Measurements from ENCODE around the gene BEX3. TPM values are rescaled to one million over a fixed set of nuclear protein-coding genes. Genes with fewer than 3 reads are reported as not detected.
A peak's percentile ranks its signal among the peaks of the same experiment; 100 is the strongest.
"Not testable (repeated sequence)": the region's sequence is repeated elsewhere in the genome, so short reads cannot be mapped to it uniquely, and the experiment has no call there.

Gene BEX3
- total RNA-seq, 6 experiments from 2014 or later: 251 to 325 (median 291) TPM

DNA sequence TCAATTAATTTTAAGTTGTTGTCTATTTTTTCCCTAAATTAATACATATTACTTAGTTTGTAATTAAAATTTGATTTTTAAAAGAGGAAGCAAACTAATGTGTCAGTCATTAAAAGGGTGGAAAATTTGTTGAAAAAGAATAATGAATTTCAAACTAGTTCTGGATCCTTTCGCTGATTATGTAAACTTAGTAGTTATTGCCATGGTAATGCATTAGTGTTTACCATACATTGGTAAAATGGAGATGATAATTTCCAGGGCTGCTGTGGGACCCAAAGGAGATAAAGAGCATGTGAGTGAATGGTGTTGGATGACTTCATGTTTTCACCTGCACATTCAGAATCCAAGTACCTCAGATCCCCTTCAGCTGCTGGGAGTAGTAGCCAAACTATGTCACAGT is 6.5 kb downstream of the BEX3 start:
- Mint-ChIP-seq H3K9me3 (no peaks in the 10 kb centered on the region), H3K27me3 (ENCODE audit: insufficient read depth) (no peaks in the 10 kb centered on the region), H3K27ac (peak overlapping the region; percentile 38; the same call in 1 of the 2 replicates), H3K4me3 (no peak overlapping the region), H3K36me3 (ENCODE audit: low read depth) (peaks cover 6% of the 10 kb centered on the region; the same call in 1 of the 2 replicates), H3K4me1 (ENCODE audit: low read depth) (peaks cover 19% of the 10 kb centered on the region)
- TF ChIP-seq, protein P1, sequence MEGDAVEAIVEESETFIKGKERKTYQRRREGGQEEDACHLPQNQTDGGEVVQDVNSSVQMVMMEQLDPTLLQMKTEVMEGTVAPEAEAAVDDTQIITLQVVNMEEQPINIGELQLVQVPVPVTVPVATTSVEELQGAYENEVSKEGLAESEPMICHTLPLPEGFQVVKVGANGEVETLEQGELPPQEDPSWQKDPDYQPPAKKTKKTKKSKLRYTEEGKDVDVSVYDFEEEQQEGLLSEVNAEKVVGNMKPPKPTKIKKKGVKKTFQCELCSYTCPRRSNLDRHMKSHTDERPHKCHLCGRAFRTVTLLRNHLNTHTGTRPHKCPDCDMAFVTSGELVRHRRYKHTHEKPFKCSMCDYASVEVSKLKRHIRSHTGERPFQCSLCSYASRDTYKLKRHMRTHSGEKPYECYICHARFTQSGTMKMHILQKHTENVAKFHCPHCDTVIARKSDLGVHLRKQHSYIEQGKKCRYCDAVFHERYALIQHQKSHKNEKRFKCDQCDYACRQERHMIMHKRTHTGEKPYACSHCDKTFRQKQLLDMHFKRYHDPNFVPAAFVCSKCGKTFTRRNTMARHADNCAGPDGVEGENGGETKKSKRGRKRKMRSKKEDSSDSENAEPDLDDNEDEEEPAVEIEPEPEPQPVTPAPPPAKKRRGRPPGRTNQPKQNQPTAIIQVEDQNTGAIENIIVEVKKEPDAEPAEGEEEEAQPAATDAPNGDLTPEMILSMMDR (IDR thresholded peaks at IDR 0.05): no peak
- no peak for DNase-seq

DNA sequence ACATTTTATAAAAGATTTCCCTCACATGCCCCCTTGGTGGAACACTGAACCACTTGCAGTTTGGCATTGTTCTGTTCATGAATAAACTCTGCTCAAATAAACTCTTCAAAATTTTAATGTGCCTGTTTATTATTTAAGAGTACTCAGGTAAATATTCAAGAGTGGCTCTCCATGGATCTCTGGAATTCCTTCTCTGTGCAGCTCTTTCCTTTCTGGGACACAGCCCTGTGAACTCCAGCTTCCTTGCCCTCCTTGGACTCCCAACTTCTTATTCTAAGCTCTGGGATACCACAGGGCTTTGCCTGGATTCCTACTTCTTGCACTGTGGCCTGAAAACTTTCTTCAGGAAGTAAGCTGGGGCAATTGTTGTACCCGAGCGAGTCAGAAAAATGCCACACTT is 8.3 kb downstream of the BEX3 start:
- Mint-ChIP-seq H3K9me3 (no peaks in the 10 kb centered on the region), H3K4me1 (ENCODE audit: low read depth) (peaks cover 13% of the 10 kb centered on the region), H3K36me3 (ENCODE audit: low read depth) (no peaks in the 10 kb centered on the region), H3K27me3 (ENCODE audit: insufficient read depth) (no peaks in the 10 kb centered on the region), H3K4me3 (no peak overlapping the region), H3K27ac (no peak overlapping the region)
- DNase-seq: no peak
- TF ChIP-seq, protein P1 (IDR thresholded peaks at IDR 0.05): no peak

DNA sequence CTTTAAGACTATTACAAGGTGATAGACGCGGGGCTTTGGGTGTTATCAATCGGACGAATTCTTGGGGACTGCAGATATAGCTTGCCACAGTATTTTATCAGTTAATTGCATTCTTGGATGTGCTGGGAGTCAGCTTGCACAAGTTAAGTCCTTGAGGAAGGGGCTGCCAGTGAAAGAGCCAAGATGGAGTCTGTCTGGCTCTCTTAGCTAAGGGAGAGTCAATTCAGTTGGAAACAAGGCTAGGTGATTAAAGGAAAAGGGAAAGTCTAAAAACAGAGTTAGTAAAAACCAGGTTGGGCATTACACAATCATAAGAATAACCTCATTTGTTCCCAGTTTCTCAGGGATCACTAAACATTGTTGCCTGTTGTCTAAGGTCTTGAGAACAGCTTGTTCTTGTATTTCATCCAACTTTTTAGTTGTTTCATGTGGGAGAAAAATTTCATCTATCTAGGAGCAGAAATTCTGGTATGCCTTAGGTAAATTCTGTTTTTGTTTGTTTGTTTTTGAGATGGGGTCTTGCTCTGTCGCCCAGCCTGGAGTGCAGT is 9.0 kb downstream of the BEX3 start:
- not testable (repeated sequence) for DNase-seq; H3K27me3 Mint-ChIP-seq (ENCODE audit: insufficient read depth); H3K27ac Mint-ChIP-seq; H3K36me3 Mint-ChIP-seq (ENCODE audit: low read depth); H3K9me3 Mint-ChIP-seq; H3K4me3 Mint-ChIP-seq
- peaks cover 12% of the 10 kb centered on the region for H3K4me1 Mint-ChIP-seq (ENCODE audit: low read depth)

DNA sequence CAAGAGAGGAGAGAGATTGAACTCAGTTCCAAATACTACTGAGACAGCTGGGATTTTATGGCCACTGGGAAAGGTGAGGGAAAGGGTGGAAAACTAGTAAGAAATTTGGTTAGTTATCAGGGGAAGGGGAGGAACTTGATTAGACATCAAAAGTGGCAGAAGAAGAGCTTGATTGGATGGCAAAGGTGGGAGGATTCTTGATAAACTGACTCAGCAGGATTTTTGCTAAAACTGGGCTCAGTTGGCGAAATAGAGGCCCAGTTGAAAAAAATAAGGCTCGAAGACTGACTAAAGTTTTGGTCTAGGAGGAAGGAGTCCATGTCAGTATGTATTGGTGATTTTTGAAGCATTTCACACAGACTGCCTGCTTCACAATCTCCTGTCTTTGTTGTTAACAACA is 10.0 kb downstream of the BEX3 start:
- TF ChIP-seq, protein P1 (IDR thresholded peaks at IDR 0.05): no peak
- peaks cover 7% of the 10 kb centered on the region for H3K4me1 Mint-ChIP-seq (ENCODE audit: low read depth)
- DNase-seq: no peak
- H3K27me3 Mint-ChIP-seq (ENCODE audit: insufficient read depth): no peaks in the 10 kb centered on the region
- no peak overlapping the region for H3K27ac Mint-ChIP-seq
- no peak overlapping the region for H3K4me3 Mint-ChIP-seq
- H3K36me3 Mint-ChIP-seq (ENCODE audit: low read depth): no peaks in the 10 kb centered on the region
- H3K9me3 Mint-ChIP-seq: no peaks in the 10 kb centered on the region

DNA sequence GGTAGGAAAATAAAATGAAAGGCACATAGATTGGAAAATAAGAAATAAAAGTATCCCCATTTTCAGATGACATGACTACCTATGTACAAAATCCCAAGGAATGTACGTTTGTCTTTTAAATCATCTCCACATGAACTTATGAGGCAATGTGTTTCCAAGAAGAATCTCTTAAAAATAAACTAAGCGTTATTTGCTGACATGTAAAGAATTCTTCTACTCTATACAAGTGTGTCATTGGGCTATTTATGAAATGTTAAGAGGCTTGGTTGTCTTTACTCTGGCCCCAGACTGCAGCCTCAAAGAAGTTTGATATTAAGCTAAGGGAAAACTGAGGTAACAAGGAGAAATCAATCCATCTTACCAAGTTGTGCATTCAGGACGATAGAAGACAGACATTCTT is 17.1 kb downstream of the BEX3 start:
- Mint-ChIP-seq H3K4me3 (no peak overlapping the region), H3K9me3 (no peaks in the 10 kb centered on the region), H3K27ac (no peak overlapping the region), H3K4me1 (ENCODE audit: low read depth) (peaks cover 34% of the 10 kb centered on the region), H3K27me3 (ENCODE audit: insufficient read depth) (no peaks in the 10 kb centered on the region), H3K36me3 (ENCODE audit: low read depth) (no peaks in the 10 kb centered on the region)
- TF ChIP-seq, protein P1 (IDR thresholded peaks at IDR 0.05): no peak
- no peak for DNase-seq

DNA sequence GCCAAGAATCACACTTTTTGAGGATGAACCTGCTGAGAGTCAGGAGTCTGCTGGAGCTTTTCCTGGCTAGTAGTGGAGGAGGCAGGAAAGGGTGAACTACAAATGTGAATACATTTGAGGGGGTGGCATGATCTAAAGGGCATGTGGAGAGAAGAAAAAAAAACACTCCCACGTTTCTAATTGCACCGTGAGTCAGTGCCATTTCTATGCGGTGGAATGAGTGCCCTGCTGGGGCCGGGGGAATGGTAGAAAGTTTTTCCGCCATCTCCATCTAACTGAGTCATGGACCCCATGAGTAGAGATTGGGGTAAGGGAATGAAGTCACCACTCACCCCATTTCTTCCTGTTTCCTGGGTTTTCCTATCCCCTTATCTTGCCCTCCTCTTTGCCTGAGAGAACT is 19.8 kb downstream of the BEX3 start:
- DNase-seq: peak; percentile 46
- peak overlapping the region; percentile 97 for H3K27ac Mint-ChIP-seq

More for the DNA sequence above, 19.8 kb downstream of the BEX3 start:
- Mint-ChIP-seq H3K9me3 (no peaks in the 10 kb centered on the region), H3K4me1 (ENCODE audit: low read depth) (peaks cover 41% of the 10 kb centered on the region), H3K4me3 (peak overlapping the region; percentile 36; the same call in 1 of the 2 replicates), H3K27me3 (ENCODE audit: insufficient read depth) (no peaks in the 10 kb centered on the region), H3K36me3 (ENCODE audit: low read depth) (no peaks in the 10 kb centered on the region)
- TF ChIP-seq, protein P1 (IDR thresholded peaks at IDR 0.05): no peak
